ENCODE results near the gene GLI1.

DNA sequence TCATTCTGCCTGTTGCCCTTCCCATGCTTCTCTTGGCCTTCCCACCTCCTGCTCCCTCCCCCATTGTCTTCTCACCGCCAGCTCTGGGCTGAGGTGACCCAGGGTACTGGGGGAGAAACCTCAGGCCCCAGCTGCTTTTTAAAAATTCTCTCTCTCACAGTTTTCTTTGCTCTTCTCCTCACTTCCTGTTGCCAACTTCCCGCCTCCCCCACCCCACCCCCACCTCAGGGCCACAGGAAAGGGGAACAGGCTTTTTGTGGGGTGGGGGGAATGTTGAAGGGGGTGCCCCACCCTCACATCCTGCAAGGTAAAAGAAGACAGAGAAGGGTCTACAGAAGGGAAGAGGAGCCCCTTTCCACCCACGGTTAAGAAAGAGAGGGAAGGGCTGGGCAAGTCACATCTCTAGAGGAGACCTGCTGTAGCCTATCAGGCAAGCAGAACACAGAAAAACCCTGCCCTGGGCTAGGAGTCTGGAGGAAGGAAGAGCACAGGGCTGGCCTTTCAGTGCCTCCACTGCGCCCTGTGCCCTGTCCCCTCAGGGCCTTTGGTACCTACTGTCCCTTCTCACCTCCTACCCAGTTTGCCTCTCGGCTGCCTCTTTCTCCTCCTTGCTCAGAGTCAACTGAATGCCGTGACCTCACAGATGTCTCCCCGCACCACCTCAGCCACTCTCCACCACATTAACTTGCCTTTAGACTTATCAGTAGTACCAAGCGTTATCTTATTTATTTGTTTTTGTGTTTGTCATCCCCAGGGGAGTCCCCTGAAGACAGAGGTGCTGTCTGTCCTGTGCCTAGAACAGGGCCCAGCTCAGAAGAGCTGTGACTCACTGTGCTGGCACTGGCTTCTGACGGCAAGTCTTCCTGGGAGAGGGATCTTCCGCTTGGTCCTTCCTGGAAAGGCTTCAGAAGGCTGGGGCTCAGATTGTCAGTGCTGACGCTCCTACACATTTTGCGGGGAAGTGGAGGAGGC, 18.4 kb downstream of the GLI1 start:
- TF ChIP-seq, protein P1, sequence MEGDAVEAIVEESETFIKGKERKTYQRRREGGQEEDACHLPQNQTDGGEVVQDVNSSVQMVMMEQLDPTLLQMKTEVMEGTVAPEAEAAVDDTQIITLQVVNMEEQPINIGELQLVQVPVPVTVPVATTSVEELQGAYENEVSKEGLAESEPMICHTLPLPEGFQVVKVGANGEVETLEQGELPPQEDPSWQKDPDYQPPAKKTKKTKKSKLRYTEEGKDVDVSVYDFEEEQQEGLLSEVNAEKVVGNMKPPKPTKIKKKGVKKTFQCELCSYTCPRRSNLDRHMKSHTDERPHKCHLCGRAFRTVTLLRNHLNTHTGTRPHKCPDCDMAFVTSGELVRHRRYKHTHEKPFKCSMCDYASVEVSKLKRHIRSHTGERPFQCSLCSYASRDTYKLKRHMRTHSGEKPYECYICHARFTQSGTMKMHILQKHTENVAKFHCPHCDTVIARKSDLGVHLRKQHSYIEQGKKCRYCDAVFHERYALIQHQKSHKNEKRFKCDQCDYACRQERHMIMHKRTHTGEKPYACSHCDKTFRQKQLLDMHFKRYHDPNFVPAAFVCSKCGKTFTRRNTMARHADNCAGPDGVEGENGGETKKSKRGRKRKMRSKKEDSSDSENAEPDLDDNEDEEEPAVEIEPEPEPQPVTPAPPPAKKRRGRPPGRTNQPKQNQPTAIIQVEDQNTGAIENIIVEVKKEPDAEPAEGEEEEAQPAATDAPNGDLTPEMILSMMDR (IDR thresholded peaks at IDR 0.05; ENCODE audit: borderline replicate concordance, extremely low read depth, low read length, poor library complexity, severe bottlenecking): no peak
- no peak for TF ChIP-seq EZH2 (IDR thresholded peaks at IDR 0.05; ENCODE audit: borderline replicate concordance, low read depth, low read length, severe bottlenecking)
